SK-N-SH treated with all-trans-retinoic acid at 6 μM for 48 hours (cell line): ENCODE measurements around the gene XKRX.

Experiments used
- ATAC-seq: fragments of 200-7000 bp; cut with Tn5 transposase; 3 replicates; pipeline ENCODE4 v1.9.1; 2020; ENCODE audit warnings: mild to moderate bottlenecking, moderate library complexity
- BACH2 ChIP-seq: fragments of 250-450 bp; sonication (Bioruptor Pico); IDR thresholded peaks from 2 replicates; pipeline ENCODE4 v1.9.0; 2021; ENCODE audit warnings: mild to moderate bottlenecking, borderline replicate concordance
- CSDC2 ChIP-seq: fragments of 250-450 bp; sonication (Bioruptor Pico); IDR thresholded peaks from 2 replicates; pipeline ENCODE4 v1.5.0; 2020; ENCODE audit warnings: mild to moderate bottlenecking, moderate library complexity
- ESRRG ChIP-seq: fragments of 250-450 bp; sonication (Bioruptor Pico); IDR thresholded peaks from 2 replicates; pipeline ENCODE4 v1.6.1; 2021; ENCODE audit warnings: mild to moderate bottlenecking
- GLIS3 ChIP-seq: fragments of 250-450 bp; sonication (Bioruptor Pico); IDR thresholded peaks from 2 replicates; pipeline ENCODE4 v1.5.0; 2020; ENCODE audit warnings: mild to moderate bottlenecking, moderate library complexity
- ISL1 ChIP-seq: fragments of 250-450 bp; sonication (Bioruptor Pico); IDR thresholded peaks from 2 replicates; pipeline ENCODE4 v2.1.2; 2022; ENCODE audit warnings: mild to moderate bottlenecking, moderate library complexity
- OSR1 ChIP-seq: fragments of 250-450 bp; sonication (Bioruptor Pico); IDR thresholded peaks from 2 replicates; pipeline ENCODE4 v1.8.0; 2022; ENCODE audit warnings: moderate library complexity, mild to moderate bottlenecking, inconsistent platforms
- PPARA ChIP-seq: fragments of 250-450 bp; sonication (Bioruptor Pico); IDR thresholded peaks from 2 replicates; pipeline ENCODE4 v1.5.0; 2020; ENCODE audit warnings: mild to moderate bottlenecking, borderline replicate concordance
- RARB ChIP-seq: fragments of 250-450 bp; sonication (Bioruptor Pico); IDR thresholded peaks from 2 replicates; pipeline ENCODE4 v1.8.0; 2021; ENCODE audit warnings: mild to moderate bottlenecking, moderate library complexity
- SNAI2 ChIP-seq: fragments of 250-450 bp; sonication (Bioruptor Pico); IDR thresholded peaks from 2 replicates; pipeline ENCODE4 v1.5.0; 2020; ENCODE audit warnings: mild to moderate bottlenecking, moderate library complexity
- TCF4 ChIP-seq: fragments of 250-450 bp; sonication (Bioruptor Pico); IDR thresholded peaks from 2 replicates; pipeline ENCODE4 v1.8.0; 2021; ENCODE audit warnings: mild to moderate bottlenecking, moderate library complexity, borderline replicate concordance
- TOX ChIP-seq: fragments of 250-450 bp; sonication (Bioruptor Pico); IDR thresholded peaks from 2 replicates; pipeline ENCODE4 v1.8.0; 2021; ENCODE audit warnings: mild to moderate bottlenecking, moderate library complexity, borderline replicate concordance
- ZFP30 ChIP-seq: fragments of 450-650 bp; formaldehyde crosslinking; IDR thresholded peaks from 2 replicates; pipeline ENCODE4 v1.5.0; 2022; ENCODE audit warnings: mild to moderate bottlenecking, moderate library complexity
- ZNF565 ChIP-seq: fragments of 450-650 bp; formaldehyde crosslinking; conservative IDR thresholded peaks from 2 replicates; pipeline ENCODE4 v1.5.0; 2020; ENCODE audit warnings: low read depth, mild to moderate bottlenecking, moderate library complexity
- ZNF70 ChIP-seq: fragments of 450-650 bp; formaldehyde crosslinking; IDR thresholded peaks from 2 replicates; pipeline ENCODE4 v1.5.0; 2020; ENCODE audit warnings: mild to moderate bottlenecking, moderate library complexity
- ZNF8 ChIP-seq: fragments of 450-650 bp; formaldehyde crosslinking; IDR thresholded peaks from 2 replicates; pipeline ENCODE4 v1.5.0; 2020; ENCODE audit warnings: mild to moderate bottlenecking, moderate library complexity
- TF ChIP-seq, protein P1 (sequence below): fragments of 250-450 bp; sonication (Bioruptor Pico); IDR thresholded peaks from 2 replicates; pipeline ENCODE4 v1.8.0; 2020; ENCODE audit warnings: mild to moderate bottlenecking, moderate library complexity, borderline replicate concordance
- TF ChIP-seq, protein P2 (sequence below): fragments of 250-450 bp; sonication (Bioruptor Pico); IDR thresholded peaks from 2 replicates; pipeline ENCODE4 v1.8.0; 2021; ENCODE audit warnings: low read depth, mild to moderate bottlenecking, moderate library complexity, borderline replicate concordance
- TF ChIP-seq, protein P3 (sequence below): fragments of 250-450 bp; sonication (Bioruptor Pico); IDR thresholded peaks from 2 replicates; pipeline ENCODE4 v1.5.0; 2020; ENCODE audit warnings: mild to moderate bottlenecking, moderate library complexity
- TF ChIP-seq, protein P4 (sequence below): fragments of 250-450 bp; sonication (Bioruptor Pico); IDR thresholded peaks from 2 replicates; pipeline ENCODE4 v1.5.1; 2020; ENCODE audit warnings: low read depth, mild to moderate bottlenecking, moderate library complexity

Gene XKRX

DNA sequence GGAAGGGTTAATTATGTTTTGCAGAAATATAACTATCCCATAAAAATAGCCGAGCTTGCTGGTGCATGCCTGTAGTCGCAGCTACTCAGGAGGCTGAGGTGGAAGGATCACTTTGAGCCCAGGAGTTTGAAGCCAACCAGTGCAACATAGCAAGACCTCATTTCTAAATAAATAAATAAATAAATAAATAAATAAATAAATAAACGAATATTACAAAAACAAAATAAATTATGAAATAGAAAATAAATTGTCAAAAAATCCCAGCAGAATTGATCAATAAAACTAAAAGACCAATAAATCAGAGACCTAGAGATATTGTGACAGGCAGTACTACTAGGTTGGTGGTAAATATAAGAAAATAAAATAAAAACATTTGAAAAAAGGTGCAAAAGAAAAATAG lies 34.1 kb upstream of the XKRX start:
- no peak for TF ChIP-seq ISL1
- no peak for TF ChIP-seq CSDC2 (CRISPR knock-in tag)
- no peak for TF ChIP-seq ZNF8 (CRISPR knock-in tag)
- TF ChIP-seq OSR1 (CRISPR knock-in tag): no peak
- TF ChIP-seq TOX (CRISPR knock-in tag): no peak
- TF ChIP-seq ZFP30 (CRISPR knock-in tag): no peak
- TF ChIP-seq ZNF565 (CRISPR knock-in tag): no peak
- no peak for TF ChIP-seq TCF4
- TF ChIP-seq, protein P1, sequence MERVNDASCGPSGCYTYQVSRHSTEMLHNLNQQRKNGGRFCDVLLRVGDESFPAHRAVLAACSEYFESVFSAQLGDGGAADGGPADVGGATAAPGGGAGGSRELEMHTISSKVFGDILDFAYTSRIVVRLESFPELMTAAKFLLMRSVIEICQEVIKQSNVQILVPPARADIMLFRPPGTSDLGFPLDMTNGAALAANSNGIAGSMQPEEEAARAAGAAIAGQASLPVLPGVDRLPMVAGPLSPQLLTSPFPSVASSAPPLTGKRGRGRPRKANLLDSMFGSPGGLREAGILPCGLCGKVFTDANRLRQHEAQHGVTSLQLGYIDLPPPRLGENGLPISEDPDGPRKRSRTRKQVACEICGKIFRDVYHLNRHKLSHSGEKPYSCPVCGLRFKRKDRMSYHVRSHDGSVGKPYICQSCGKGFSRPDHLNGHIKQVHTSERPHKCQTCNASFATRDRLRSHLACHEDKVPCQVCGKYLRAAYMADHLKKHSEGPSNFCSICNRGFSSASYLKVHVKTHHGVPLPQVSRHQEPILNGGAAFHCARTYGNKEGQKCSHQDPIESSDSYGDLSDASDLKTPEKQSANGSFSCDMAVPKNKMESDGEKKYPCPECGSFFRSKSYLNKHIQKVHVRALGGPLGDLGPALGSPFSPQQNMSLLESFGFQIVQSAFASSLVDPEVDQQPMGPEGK (CRISPR knock-in tag): no peak
- no peak for TF ChIP-seq SNAI2 (CRISPR knock-in tag)
- TF ChIP-seq, all 23 proteins: peak for 0

DNA sequence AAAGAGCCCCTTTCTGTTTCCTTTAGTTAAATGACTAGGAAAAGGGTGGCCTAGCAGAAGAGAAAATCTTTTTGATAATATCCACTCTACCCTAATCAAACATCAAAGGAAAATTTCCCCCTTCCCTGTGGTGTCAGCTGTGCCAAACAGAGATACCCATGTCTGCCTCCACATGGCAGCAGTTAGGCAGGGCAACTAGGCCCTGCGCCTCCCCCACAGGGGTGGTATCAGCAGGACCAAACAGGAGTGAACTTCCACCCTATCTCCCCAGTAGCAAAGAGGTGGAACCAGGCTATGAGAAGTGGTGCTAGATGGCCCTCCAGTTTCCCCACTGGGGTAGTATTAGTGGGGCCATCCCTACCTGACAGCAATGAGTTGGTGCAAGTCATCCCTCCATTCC lies 19.8 kb upstream of the XKRX start:
- no peak for ATAC-seq

More for the DNA sequence above, 34.1 kb upstream of the XKRX start:
- no peak for ATAC-seq

DNA sequence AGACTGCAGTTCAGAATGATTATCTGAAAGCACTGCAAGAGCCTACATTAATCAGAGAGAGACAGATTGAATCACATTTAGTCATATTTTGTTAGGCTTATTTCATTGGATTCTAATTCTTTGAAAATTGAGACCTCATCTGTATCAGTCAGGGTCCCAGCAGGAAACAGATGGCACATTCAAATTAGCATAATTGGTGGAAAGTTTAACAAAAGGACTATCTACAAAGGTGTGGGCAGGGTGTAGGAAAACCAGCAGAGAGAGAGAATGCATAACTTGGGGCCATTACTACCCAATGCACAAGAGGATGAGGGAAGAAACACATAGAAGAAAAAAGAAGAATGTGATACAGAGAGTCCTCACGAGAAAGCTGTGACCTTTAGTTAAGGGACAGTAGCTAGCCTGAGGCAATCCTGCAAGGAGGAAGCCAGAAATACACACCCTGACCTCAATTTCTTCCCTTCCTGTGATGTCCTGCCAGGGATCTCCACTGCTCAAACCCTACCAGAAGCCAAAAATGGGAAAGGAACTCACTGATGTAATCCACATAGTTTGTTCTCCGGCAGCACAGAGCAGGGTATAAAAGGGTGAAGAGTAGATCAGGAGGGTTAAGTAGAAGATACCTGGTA lies 17.7 kb upstream of the XKRX start:
- TF ChIP-seq PPARA (no peak), TOX (CRISPR knock-in tag) (no peak), SNAI2 (CRISPR knock-in tag) (no peak), ZNF8 (CRISPR knock-in tag) (no peak), GLIS3 (CRISPR knock-in tag) (no peak), ZNF70 (CRISPR knock-in tag) (no peak), RARB (CRISPR knock-in tag) (no peak)
- TF ChIP-seq, protein P2, sequence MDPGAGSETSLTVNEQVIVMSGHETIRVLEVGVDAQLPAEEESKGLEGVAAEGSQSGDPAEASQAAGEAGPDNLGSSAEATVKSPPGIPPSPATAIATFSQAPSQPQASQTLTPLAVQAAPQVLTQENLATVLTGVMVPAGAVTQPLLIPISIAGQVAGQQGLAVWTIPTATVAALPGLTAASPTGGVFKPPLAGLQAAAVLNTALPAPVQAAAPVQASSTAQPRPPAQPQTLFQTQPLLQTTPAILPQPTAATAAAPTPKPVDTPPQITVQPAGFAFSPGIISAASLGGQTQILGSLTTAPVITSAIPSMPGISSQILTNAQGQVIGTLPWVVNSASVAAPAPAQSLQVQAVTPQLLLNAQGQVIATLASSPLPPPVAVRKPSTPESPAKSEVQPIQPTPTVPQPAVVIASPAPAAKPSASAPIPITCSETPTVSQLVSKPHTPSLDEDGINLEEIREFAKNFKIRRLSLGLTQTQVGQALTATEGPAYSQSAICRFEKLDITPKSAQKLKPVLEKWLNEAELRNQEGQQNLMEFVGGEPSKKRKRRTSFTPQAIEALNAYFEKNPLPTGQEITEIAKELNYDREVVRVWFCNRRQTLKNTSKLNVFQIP (CRISPR knock-in tag): no peak

More for the DNA sequence above, 19.8 kb upstream of the XKRX start:
- TF ChIP-seq GLIS3 (CRISPR knock-in tag) (no peak), ZNF8 (CRISPR knock-in tag) (no peak), ZNF70 (CRISPR knock-in tag) (no peak), PPARA (no peak), BACH2 (CRISPR knock-in tag) (no peak), ESRRG (no peak), ZNF565 (CRISPR knock-in tag) (no peak), ZFP30 (CRISPR knock-in tag) (no peak), SNAI2 (CRISPR knock-in tag) (no peak), ISL1 (no peak), CSDC2 (CRISPR knock-in tag) (no peak)
- TF ChIP-seq, protein P3, sequence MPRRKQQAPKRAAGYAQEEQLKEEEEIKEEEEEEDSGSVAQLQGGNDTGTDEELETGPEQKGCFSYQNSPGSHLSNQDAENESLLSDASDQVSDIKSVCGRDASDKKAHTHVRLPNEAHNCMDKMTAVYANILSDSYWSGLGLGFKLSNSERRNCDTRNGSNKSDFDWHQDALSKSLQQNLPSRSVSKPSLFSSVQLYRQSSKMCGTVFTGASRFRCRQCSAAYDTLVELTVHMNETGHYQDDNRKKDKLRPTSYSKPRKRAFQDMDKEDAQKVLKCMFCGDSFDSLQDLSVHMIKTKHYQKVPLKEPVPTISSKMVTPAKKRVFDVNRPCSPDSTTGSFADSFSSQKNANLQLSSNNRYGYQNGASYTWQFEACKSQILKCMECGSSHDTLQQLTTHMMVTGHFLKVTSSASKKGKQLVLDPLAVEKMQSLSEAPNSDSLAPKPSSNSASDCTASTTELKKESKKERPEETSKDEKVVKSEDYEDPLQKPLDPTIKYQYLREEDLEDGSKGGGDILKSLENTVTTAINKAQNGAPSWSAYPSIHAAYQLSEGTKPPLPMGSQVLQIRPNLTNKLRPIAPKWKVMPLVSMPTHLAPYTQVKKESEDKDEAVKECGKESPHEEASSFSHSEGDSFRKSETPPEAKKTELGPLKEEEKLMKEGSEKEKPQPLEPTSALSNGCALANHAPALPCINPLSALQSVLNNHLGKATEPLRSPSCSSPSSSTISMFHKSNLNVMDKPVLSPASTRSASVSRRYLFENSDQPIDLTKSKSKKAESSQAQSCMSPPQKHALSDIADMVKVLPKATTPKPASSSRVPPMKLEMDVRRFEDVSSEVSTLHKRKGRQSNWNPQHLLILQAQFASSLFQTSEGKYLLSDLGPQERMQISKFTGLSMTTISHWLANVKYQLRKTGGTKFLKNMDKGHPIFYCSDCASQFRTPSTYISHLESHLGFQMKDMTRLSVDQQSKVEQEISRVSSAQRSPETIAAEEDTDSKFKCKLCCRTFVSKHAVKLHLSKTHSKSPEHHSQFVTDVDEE: no peak
- TF ChIP-seq, protein P2 (CRISPR knock-in tag): no peak
- TF ChIP-seq, protein P4, sequence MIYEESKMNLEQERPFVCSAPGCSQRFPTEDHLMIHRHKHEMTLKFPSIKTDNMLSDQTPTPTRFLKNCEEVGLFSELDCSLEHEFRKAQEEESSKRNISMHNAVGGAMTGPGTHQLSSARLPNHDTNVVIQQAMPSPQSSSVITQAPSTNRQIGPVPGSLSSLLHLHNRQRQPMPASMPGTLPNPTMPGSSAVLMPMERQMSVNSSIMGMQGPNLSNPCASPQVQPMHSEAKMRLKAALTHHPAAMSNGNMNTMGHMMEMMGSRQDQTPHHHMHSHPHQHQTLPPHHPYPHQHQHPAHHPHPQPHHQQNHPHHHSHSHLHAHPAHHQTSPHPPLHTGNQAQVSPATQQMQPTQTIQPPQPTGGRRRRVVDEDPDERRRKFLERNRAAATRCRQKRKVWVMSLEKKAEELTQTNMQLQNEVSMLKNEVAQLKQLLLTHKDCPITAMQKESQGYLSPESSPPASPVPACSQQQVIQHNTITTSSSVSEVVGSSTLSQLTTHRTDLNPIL (CRISPR knock-in tag): no peak

More for the DNA sequence above, 17.7 kb upstream of the XKRX start:
- ATAC-seq: no peak
